IMR-90 (cell line): ENCODE results near the gene ARL4A. TPM values are rescaled to one million over a fixed set of nuclear protein-coding genes. Genes with fewer than 3 reads are reported as not detected.

Experiments
- ATAC-seq: fragments of 200-7000 bp; cut with Tn5 transposase; 2 replicates; pipeline ENCODE4 v1.9.1; 2020; ENCODE audit warnings: low read depth, mild to moderate bottlenecking, moderate library complexity
- BruUV-seq: library from RNA; stranded (reverse); fragments of 400-500 nt; replicated peaks from 2 replicates; lab custom pipeline; 2021; lab: Mats Ljungman, UMichigan
- CTCF ChIA-PET: fragments of 300-600 bp; formaldehyde crosslinking; extraction: SDS; loops from one replicate; lab custom pipeline; 2021; ENCODE audit warnings: antibody characterized with exemption; lab: Yijun Ruan, JAX
- POLR2A ChIA-PET: fragments of 300-600 bp; sonication (Branson Sonifier 250); formaldehyde crosslinking; loops from one replicate; lab custom pipeline; 2022; ENCODE audit warnings: antibody characterized with exemption; ENCODE audit not compliant: unreplicated experiment; lab: Charles Lee
- DNase-seq: peaks from one replicate; pipeline ENCODE4 v3.0.0; 2013
- H2AFZ ChIP-seq: replicated peaks from 2 replicates; pipeline ENCODE3; 2013; ENCODE audit warnings: low read length, mild to moderate bottlenecking; ENCODE audit not compliant: poor library complexity
- H2AK5ac ChIP-seq: 2 replicates; pipeline ENCODE4 v1.6.1; 2013; ENCODE audit warnings: low read depth, low read length, inconsistent platforms
- H2AK9ac ChIP-seq: replicated peaks from 2 replicates; pipeline ENCODE3; 2013; ENCODE audit warnings: mild to moderate bottlenecking, low read depth, low read length, moderate library complexity; ENCODE audit not compliant: poor library complexity
- H2BK120ac ChIP-seq: 2 replicates; pipeline ENCODE4 v1.6.1; 2013; ENCODE audit warnings: low read depth, low read length, inconsistent platforms
- H2BK15ac ChIP-seq: 3 replicates; pipeline ENCODE4 v1.6.1; 2013; ENCODE audit warnings: low read depth, low read length, inconsistent platforms
- H2BK20ac ChIP-seq: 2 replicates; pipeline ENCODE4 v1.6.1; 2013; ENCODE audit warnings: low read depth, mild to moderate bottlenecking, inconsistent platforms, low read length, moderate library complexity
- H2BK5ac ChIP-seq: 2 replicates; pipeline ENCODE4 v1.6.1; 2013; ENCODE audit warnings: mild to moderate bottlenecking, low read depth, low read length, inconsistent platforms; ENCODE audit not compliant: poor library complexity, severe bottlenecking
- H3K14ac ChIP-seq: replicated peaks from 2 replicates; pipeline ENCODE4 v1.6.1; 2013; ENCODE audit warnings: low read depth, low read length, inconsistent platforms
- H3K18ac ChIP-seq: 2 replicates; pipeline ENCODE4 v1.6.1; 2013; ENCODE audit warnings: low read depth, low read length, control low read depth
- H3K23ac ChIP-seq: 2 replicates; pipeline ENCODE4 v1.6.1; 2013; ENCODE audit warnings: low read depth, low read length, inconsistent platforms
- H3K27ac ChIP-seq: 2 replicates; pipeline ENCODE4 v1.5.1; 2013; ENCODE audit warnings: mild to moderate bottlenecking, control low read depth, low read length; ENCODE audit not compliant: insufficient read depth
- H3K27me3 ChIP-seq: 2 replicates; pipeline ENCODE4 v1.6.1; 2013; ENCODE audit warnings: low read length; ENCODE audit not compliant: control insufficient read depth, insufficient read depth
- H3K36me3 ChIP-seq: 2 replicates; pipeline ENCODE4 v1.6.1; 2013; ENCODE audit warnings: low read length, mixed read lengths; ENCODE audit not compliant: control insufficient read depth, insufficient read depth
- H3K4ac ChIP-seq: 2 replicates; pipeline ENCODE4 v1.6.1; 2013; ENCODE audit warnings: low read depth, low read length, inconsistent platforms
- H3K4me1 ChIP-seq: 2 replicates; pipeline ENCODE4 v1.6.1; 2013; ENCODE audit warnings: low read length, mixed read lengths; ENCODE audit not compliant: control insufficient read depth, insufficient read depth
- H3K4me2 ChIP-seq: 2 replicates; pipeline ENCODE4 v1.6.1; 2013; ENCODE audit warnings: low read depth, mild to moderate bottlenecking, control low read depth, low read length, moderate library complexity
- H3K4me3 ChIP-seq: 2 replicates; pipeline ENCODE4 v1.5.1; 2013; ENCODE audit warnings: low read depth, mild to moderate bottlenecking, control low read depth, low read length, moderate library complexity; ENCODE audit not compliant: insufficient read depth
- H3K56ac ChIP-seq: 2 replicates; pipeline ENCODE4 v1.6.1; 2013; ENCODE audit warnings: low read length, inconsistent platforms; ENCODE audit not compliant: insufficient read depth; ENCODE audit errors: extremely low read depth
- H3K79me1 ChIP-seq, 2 experiments: 2 replicates each; pipeline ENCODE4 v1.6.1; 2013; ENCODE audit warnings: low read length in 2 of 2, inconsistent platforms in 1 of 2, low read depth in 1 of 2
- H3K9ac ChIP-seq: 2 replicates; pipeline ENCODE4 v1.6.1; 2013; ENCODE audit warnings: low read depth, low read length, control low read depth
- H3K9me1 ChIP-seq: 2 replicates; pipeline ENCODE4 v1.6.1; 2013; ENCODE audit warnings: low read length, inconsistent platforms; ENCODE audit not compliant: insufficient read depth
- H3K9me3 ChIP-seq: 2 replicates; pipeline ENCODE4 v1.6.1; 2013; ENCODE audit warnings: low read length; ENCODE audit not compliant: control insufficient read depth, insufficient read depth
- H4K20me1 ChIP-seq: 2 replicates; pipeline ENCODE4 v1.6.1; 2013; ENCODE audit warnings: low read length, inconsistent platforms; ENCODE audit not compliant: insufficient read depth
- H4K5ac ChIP-seq: 2 replicates; pipeline ENCODE4 v1.6.1; 2013; ENCODE audit warnings: mild to moderate bottlenecking, low read depth, low read length, control low read depth
- H4K8ac ChIP-seq, 2 experiments: 2 replicates each; pipeline ENCODE4 v1.6.1; 2013; ENCODE audit warnings: low read depth in 2 of 2, low read length in 2 of 2, control low read depth in 1 of 2, inconsistent platforms in 1 of 2
- H4K91ac ChIP-seq: 2 replicates; pipeline ENCODE4 v1.6.1; 2013; ENCODE audit warnings: low read depth, low read length, inconsistent platforms; ENCODE audit not compliant: insufficient read depth
- ELK1 ChIP-seq: fragments of 150-350 bp; IDR thresholded peaks from 2 replicates; pipeline ENCODE4 v1.6.1; 2016; ENCODE audit warnings: low read depth, mild to moderate bottlenecking, low read length, moderate library complexity, borderline replicate concordance
- MAZ ChIP-seq: IDR thresholded peaks from 2 replicates; pipeline ENCODE4 v1.6.1; 2012; ENCODE audit warnings: low read depth, mild to moderate bottlenecking, low read length, improper control_type of control experiment, moderate library complexity, borderline replicate concordance
- RCOR1 ChIP-seq: IDR thresholded peaks from 2 replicates; pipeline ENCODE4 v1.6.1; 2012; ENCODE audit warnings: mild to moderate bottlenecking, low read length, improper control_type of control experiment; ENCODE audit not compliant: insufficient replicate concordance
- dilution Hi-C: fragments of 300-500 bp; cut with HindIII; formaldehyde crosslinking; loops from one replicate; pipeline ENCODE4 v1.14.3; 2018; ENCODE audit warnings: low sequenced_read_pairs; ENCODE audit not compliant: unreplicated experiment
- in situ Hi-C: fragments of 300-500 bp; cut with MboI; formaldehyde crosslinking; loops from 3 replicates; pipeline ENCODE4 v1.14.3; 2019; ENCODE audit warnings: low sequenced_read_pairs, inconsistent platforms, mixed read lengths
- intact Hi-C: fragments of 100-400 bp; cut with micrococcal nuclease; formaldehyde crosslinking; loops from 2 replicates; pipeline ENCODE4 v1.10.0; 2022
- polyA plus RNA-seq, 3 experiments: library from polyadenylated mRNA; depleted of rRNA; stranded (reverse); fragments of >200 nt; gene quantifications; 2 replicates each; pipeline ENCODE4 v1.2.3, GENCODE V29; 2012; ENCODE audit warnings: low replicate concordance in 1 of 3
- total RNA-seq: library from RNA; depleted of rRNA; stranded (reverse); fragments of >200 nt; gene quantifications from 2 replicates; pipeline ENCODE4 v1.2.3, GENCODE V29; 2012

The ARL4A gene
- total and polyA plus RNA-seq, 2 of the 4 experiments (the other 2 are of a cell fraction) = 13.7 to 22.4 TPM

DNA sequence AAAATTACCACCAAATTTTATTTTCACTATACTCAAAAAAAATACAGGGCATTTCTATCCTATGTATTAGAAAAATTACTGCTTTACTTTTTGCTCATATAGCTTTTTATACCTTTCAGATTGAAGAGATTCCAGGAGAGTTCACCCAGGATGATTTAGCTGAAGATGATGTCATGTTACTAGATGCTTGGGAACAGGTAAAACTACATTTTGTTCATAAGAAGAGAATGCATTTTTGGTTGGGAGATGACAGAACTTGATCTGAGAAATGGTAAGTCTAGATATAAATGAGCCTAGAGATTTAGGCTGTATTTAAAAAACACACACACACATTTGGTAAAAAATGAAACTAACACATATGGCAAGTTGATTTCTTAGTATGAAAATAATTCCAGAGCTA lies 38.1 kb upstream of the ARL4A start:
- CTCF ChIA-PET = no interaction called here
- in situ Hi-C loops = no loop called here

More for the DNA sequence above, 38.1 kb upstream of the ARL4A start:
- Histone ChIP-seq H3K4me3 (no peak overlapping the region), H3K9ac (no peak overlapping the region), H3K23ac (no peak overlapping the region), H2BK15ac (no peak overlapping the region), H2BK20ac (no peak overlapping the region), H3K27me3 (no peaks in the 10 kb centered on the region), H3K9me3 (peaks cover 3% of the 10 kb centered on the region; the same call in 1 of the 2 replicates), H2AK9ac (no peak overlapping the region), H3K18ac (no peak overlapping the region), H3K36me3 (no peaks in the 10 kb centered on the region), H2AK5ac (no peak overlapping the region), H3K4ac (no peak overlapping the region), H2AFZ (no peak overlapping the region), H3K4me1 (peaks cover 2% of the 10 kb centered on the region; the same call in 1 of the 2 replicates), H2BK120ac (no peak overlapping the region), H4K20me1 (no peaks in the 10 kb centered on the region), H3K79me1 (no peaks in the 10 kb centered on the region), H4K91ac (no peak overlapping the region), H4K5ac (no peak overlapping the region; the same call in 1 of the 2 replicates), H3K4me2 (no peak overlapping the region), H3K14ac (no peak overlapping the region), H2BK5ac (no peak overlapping the region), H3K27ac (no peak overlapping the region), H3K56ac (no peak overlapping the region), H4K8ac (no peak overlapping the region), H3K9me1 (no peaks in the 10 kb centered on the region)
- DNase-seq (no peak), ATAC-seq (no peak)
- intact Hi-C loops = no loop called here
- no peak for TF ChIP-seq RCOR1
- TF ChIP-seq ELK1 = no peak
- no peak for TF ChIP-seq MAZ
- dilution Hi-C loops = no loop called here
- POLR2A ChIA-PET = no interaction called here
- no TSS peak for BruUV-seq
